ENCODE measurements around the gene ETS1.

Gene ETS1

DNA sequence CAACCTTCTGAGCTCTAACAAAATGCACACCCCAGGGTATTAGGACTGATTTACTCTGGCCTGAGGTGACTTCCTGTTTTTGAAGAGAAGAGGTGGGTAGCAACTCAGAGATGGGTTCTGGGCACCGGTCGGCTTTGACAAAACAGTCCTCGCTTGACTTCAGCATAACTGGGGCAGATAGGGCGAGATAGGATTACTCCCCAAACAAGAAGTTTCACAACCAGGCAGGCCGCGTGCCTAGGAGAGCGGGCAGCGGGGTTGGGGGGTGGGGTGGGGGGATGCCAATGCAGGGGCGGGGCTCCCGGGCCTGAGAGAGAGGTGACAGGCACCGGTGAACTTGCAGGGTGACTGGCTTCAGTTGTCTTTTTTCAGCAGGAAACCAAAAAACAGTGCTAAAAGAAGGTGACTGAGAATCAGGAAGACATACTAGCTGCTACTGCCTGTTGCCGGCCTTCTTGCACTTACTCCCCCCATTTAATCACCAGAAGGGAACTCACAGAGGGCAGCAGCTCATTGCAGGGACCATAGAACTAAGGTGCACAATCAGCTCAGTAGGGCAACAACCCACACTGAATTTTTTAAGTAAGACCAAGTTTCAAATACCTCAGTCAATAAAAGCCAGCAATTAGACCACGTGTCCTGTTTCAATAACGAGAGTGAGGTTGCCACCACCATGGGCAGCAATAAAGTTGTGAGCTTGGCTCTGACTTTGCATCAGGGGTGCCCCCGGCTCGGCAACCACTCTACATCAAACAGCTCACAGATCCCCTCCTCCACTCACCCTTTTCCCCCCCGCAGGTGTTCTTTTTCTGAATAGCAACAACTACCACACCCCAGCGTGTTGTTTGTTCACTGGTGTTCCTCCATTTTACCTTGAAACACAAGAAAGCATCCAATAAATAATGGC, 37.2 kb upstream of the ETS1 start:
- Histone ChIP-seq H3K4me1 (ENCODE audit: insufficient read depth, low read length) (peaks cover 6% of the 10 kb centered on the region), H3K36me3 (ENCODE audit: insufficient read depth, low read length) (no peaks in the 10 kb centered on the region), H3K9me3 (ENCODE audit: low read length) (no peaks in the 10 kb centered on the region), H3K4me3 (ENCODE audit: low read length) (no peak overlapping the region), H3K27me3 (ENCODE audit: insufficient read depth, low read length) (no peaks in the 10 kb centered on the region), H2AFZ (ENCODE audit: low read depth, low read length) (no peak overlapping the region)

DNA sequence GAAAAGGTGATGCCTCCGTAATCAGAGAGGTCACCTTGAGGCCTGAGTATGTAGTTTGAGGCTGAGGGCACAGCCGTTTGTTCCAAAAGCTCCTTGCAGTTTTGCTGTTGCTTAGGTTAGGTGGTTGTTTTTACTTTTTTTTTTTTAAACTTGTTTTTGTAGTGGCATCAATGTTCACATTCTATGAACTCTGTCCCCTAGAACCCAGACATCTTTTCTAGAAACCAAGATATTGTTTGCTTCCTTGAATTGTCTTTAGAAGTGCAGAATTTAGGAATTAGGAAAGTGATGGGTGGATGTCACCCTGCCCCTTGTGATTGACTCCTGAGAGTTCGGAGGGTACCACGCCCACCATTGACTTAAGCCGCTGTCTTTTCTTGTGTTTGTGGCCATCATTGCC, 35.7 kb upstream of the ETS1 start:
- no peaks in the 10 kb centered on the region for H3K36me3 ChIP-seq (ENCODE audit: insufficient read depth, low read length)
- H3K4me1 ChIP-seq (ENCODE audit: insufficient read depth, low read length) = peaks cover 6% of the 10 kb centered on the region
- H3K27me3 ChIP-seq (ENCODE audit: insufficient read depth, low read length) = no peaks in the 10 kb centered on the region
- no peak overlapping the region for H3K4me3 ChIP-seq (ENCODE audit: low read length)
- H3K9me3 ChIP-seq (ENCODE audit: low read length) = no peaks in the 10 kb centered on the region
- no peak overlapping the region for H2AFZ ChIP-seq (ENCODE audit: low read depth, low read length)

DNA sequence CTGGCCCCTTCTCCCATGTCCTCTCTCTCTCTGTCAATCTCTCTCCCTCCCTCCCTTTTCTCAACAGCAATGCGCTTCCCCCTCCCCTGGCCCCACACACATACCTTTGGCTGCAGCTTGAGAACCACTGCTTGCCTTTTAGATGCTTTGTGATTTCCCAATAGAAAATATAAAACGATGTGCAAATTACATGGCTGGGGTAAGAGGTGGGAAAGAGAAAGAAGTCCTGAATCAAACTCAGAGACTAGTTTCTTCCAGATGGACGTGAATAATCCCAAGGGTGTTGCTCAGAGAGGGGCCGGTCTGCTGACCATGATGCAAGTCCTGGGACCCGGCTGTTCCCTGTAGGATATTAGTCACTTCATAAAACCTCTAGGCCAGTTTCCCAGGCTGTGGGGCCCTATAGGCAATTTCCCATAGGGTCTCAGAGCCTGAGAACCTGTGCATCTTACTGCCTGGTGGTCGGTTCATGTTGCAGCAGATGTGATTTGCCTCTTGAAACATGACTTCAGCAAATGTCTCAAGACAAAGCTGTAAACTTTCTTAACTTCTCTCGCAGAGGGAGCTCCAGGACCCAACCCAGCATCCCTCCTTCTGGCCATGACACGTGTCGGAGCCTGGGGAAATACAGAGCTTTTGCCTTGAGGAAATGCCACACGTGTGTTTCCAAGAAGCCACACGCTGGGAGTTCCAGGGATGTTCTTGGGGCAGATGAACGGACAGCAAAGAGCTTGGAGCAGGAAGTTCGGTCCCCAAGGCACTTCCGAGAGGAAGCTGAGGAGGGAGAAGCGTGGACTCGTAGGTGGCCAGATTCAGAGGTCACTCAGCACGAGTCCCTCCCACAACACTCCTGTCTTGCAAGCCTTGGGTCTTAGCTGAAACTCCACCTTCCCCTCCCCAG, 34.5 kb upstream of the ETS1 start:
- H2AFZ ChIP-seq (ENCODE audit: low read depth, low read length) = no peak overlapping the region
- H3K4me3 ChIP-seq (ENCODE audit: low read length) = no peak overlapping the region
- no peaks in the 10 kb centered on the region for H3K27me3 ChIP-seq (ENCODE audit: insufficient read depth, low read length)
- H3K9me3 ChIP-seq (ENCODE audit: low read length) = no peaks in the 10 kb centered on the region
- peaks cover 6% of the 10 kb centered on the region for H3K4me1 ChIP-seq (ENCODE audit: insufficient read depth, low read length)
- no peaks in the 10 kb centered on the region for H3K36me3 ChIP-seq (ENCODE audit: insufficient read depth, low read length)

DNA sequence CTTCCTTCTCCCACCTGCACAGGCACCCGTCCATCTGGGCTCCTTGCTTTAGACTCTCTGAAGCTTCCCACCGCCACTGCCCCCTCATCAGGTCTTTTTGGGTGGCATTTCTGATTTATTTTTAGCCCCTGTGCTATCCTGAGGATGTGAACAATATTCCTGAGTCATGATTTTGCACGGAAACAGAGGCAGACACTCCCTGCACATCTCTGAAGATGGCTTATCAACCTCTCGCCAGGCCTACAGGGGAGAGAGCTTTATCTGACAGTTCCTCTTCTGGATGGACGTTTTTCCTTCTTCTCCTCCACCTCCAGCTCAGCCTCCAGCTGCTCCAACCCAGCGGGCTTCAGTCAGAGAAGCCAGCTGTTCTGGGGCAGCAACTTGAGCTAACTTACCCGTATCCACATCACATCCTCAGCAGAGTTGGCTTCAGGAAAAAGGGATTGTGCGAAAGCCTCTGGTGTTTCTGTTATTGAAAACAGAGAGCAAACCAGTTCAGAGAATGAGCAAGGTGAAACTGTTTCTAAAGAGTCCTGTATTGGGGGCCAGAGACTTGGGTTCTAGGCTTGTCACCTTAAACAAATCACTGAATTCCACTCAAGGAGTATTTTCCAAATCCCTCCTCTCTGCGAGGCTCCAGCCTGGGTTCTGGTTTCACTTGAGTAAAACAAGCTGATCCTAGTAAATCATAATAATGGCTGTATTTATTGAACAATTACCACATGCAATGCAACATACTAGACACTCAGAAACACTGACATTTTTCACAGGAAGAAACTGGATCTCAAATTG, 33.1 kb upstream of the ETS1 start:
- H3K27me3 ChIP-seq (ENCODE audit: insufficient read depth, low read length) = no peaks in the 10 kb centered on the region
- H3K36me3 ChIP-seq (ENCODE audit: insufficient read depth, low read length) = no peaks in the 10 kb centered on the region
- no peaks in the 10 kb centered on the region for H3K4me1 ChIP-seq (ENCODE audit: insufficient read depth, low read length)
- H3K4me3 ChIP-seq (ENCODE audit: low read length) = no peak overlapping the region
- H3K9me3 ChIP-seq (ENCODE audit: low read length) = no peaks in the 10 kb centered on the region
- H2AFZ ChIP-seq (ENCODE audit: low read depth, low read length) = no peak overlapping the region

DNA sequence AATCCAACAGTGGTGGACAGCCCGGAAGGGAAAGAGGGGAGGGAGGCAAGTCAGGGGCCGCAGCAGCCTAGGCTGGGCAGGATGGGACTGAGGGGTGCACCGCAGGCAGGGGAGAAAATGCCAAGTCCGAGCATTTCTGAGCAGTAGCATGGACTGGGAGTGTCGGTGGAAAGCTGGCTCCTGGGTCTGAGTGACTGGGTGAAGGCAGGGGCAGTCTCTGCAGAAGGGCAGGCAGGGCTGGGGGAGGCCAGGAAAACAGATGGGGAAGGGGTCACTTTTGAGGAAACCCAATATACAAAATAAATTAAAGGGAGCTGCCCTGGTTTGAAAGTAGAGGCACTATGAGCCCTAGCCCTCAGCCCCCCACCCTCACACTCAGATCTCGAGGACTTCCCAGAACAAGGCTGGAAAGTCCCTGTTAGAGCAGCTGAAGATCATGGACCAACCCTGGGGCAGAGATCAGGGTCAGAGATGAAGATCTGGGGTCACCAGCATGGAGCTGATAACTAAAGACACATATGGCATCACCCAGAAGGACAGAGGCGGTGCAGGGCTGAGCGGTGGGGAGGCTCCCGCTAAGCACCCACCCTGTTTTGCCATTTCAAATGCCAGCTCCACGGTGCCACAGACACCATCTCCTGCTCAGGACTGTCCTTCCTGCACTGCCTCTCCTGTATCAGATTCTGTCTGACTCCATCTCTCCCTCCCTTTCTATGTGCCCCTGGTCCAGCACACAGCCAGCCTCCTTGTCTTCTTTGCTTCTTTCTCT, 32.4 kb upstream of the ETS1 start:
- no peaks in the 10 kb centered on the region for H3K27me3 ChIP-seq (ENCODE audit: insufficient read depth, low read length)
- no peaks in the 10 kb centered on the region for H3K36me3 ChIP-seq (ENCODE audit: insufficient read depth, low read length)
- H3K4me3 ChIP-seq (ENCODE audit: low read length) = no peak overlapping the region
- H3K9me3 ChIP-seq (ENCODE audit: low read length) = no peaks in the 10 kb centered on the region
- no peaks in the 10 kb centered on the region for H3K4me1 ChIP-seq (ENCODE audit: insufficient read depth, low read length)
- H2AFZ ChIP-seq (ENCODE audit: low read depth, low read length) = no peak overlapping the region

DNA sequence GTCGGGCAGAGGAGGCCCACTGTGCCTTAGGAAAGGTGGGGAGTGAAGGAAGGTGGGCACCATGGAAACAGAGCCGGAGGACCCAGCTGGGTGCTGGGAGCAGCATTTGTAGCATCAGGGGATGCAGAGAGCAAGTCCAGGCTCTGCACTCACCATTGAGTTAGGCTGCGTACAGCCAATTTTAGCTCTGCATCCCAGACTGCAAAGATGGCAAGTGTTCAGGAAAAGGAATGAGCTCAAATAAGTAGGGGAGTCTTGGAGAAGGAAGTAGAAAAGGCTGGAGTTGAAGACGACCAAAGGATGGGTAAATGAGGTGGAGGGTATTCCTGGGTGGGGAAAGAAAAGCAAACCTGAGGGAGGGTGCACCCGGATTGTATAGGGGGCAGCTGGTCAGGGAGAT, 31.6 kb upstream of the ETS1 start:
- no peaks in the 10 kb centered on the region for H3K36me3 ChIP-seq (ENCODE audit: insufficient read depth, low read length)
- H3K27me3 ChIP-seq (ENCODE audit: insufficient read depth, low read length) = no peaks in the 10 kb centered on the region
- H3K4me1 ChIP-seq (ENCODE audit: insufficient read depth, low read length) = no peaks in the 10 kb centered on the region
- no peaks in the 10 kb centered on the region for H3K9me3 ChIP-seq (ENCODE audit: low read length)
- no peak overlapping the region for H3K4me3 ChIP-seq (ENCODE audit: low read length)
- no peak overlapping the region for H2AFZ ChIP-seq (ENCODE audit: low read depth, low read length)

DNA sequence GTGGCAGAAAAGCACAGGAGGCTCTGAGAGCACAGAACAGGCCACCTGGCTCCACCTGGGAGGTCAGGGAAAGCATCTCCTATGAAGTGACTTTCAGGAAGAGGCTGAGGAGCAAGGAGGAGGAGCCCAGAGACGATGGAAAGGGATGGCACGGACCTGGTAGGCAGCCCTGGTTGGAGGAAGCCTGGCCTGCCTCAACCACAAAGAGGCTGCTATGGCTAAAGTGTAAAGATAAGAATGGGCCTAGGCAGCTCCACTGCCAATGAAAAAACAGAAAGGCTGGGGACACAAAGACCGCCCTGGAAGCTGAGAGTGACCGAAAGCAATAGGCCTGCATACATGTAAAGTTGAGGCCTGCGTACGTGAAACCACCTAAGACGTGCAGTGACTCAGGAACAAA, 31.2 kb upstream of the ETS1 start:
- Histone ChIP-seq H3K27me3 (ENCODE audit: insufficient read depth, low read length) (no peaks in the 10 kb centered on the region), H3K4me3 (ENCODE audit: low read length) (no peak overlapping the region), H3K36me3 (ENCODE audit: insufficient read depth, low read length) (no peaks in the 10 kb centered on the region), H3K4me1 (ENCODE audit: insufficient read depth, low read length) (no peaks in the 10 kb centered on the region), H3K9me3 (ENCODE audit: low read length) (no peaks in the 10 kb centered on the region), H2AFZ (ENCODE audit: low read depth, low read length) (no peak overlapping the region)

DNA sequence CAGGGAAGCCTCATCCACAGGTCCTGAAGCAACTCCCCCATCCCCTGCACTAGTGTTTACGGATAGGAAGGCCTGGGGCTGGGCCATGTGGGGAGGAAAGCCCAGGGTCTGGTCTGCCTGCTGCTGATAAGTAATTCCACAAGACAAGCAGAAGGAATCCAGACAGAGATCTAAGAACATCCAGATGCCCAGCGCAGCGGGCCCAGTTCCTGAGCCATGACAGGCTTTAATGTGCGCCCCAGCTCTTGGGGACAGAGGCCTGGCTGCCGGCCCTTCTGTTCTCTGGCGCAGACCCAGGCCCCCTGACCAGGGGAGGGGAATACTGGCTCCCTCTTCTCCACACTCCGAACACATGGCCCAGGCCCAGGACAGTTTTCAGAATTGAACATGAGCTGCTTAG, 28.8 kb upstream of the ETS1 start:
- Histone ChIP-seq H3K4me1 (ENCODE audit: insufficient read depth, low read length) (no peaks in the 10 kb centered on the region), H3K9me3 (ENCODE audit: low read length) (no peaks in the 10 kb centered on the region), H3K36me3 (ENCODE audit: insufficient read depth, low read length) (no peaks in the 10 kb centered on the region), H2AFZ (ENCODE audit: low read depth, low read length) (no peak overlapping the region), H3K27me3 (ENCODE audit: insufficient read depth, low read length) (no peaks in the 10 kb centered on the region), H3K4me3 (ENCODE audit: low read length) (no peak overlapping the region)

DNA sequence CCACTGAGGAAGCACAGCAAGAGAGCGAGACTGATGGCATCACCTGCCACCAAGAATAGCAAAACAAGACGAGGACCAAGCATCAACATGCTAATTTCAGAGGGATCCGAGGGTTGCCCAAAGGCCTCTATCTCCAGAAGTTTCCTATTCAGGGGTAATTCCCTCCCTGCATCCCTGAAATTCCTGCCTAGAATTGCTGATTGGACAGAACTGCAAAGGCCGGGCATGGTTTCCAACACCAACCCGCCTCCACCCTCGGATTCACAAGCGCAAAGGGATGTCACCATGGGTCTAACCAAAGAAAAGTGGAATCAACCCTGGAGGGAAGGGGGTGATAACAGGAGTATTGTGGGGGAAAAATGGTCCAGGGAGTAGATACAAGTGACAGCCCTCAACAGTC, 28.3 kb upstream of the ETS1 start:
- H3K27me3 ChIP-seq (ENCODE audit: insufficient read depth, low read length) = no peaks in the 10 kb centered on the region

DNA sequence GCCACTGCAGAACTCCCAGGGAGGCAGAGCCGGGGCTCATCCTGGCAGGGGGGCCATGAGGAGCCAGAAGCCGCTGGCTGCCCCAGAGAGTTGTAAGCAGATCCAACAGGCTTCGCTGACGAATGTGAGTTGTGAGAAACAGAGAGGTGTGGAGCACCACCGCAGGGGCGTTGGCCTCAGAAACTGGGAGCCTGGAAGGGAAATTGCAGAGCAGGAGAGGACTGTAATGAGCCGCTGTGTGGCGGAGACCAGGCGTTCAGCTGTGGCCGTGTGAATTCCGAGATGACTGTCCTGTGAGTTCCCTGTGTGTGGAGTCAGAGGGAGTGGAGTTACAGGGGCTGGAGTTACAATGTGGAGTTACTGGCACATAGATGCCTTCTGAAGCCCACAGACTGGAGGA, 27.7 kb upstream of the ETS1 start:
- Histone ChIP-seq H3K4me1 (ENCODE audit: insufficient read depth, low read length) (no peaks in the 10 kb centered on the region), H3K27me3 (ENCODE audit: insufficient read depth, low read length) (no peaks in the 10 kb centered on the region), H3K4me3 (ENCODE audit: low read length) (no peak overlapping the region), H3K9me3 (ENCODE audit: low read length) (no peaks in the 10 kb centered on the region), H2AFZ (ENCODE audit: low read depth, low read length) (no peak overlapping the region), H3K36me3 (ENCODE audit: insufficient read depth, low read length) (no peaks in the 10 kb centered on the region)

More for the DNA sequence above, 28.3 kb upstream of the ETS1 start:
- Histone ChIP-seq H2AFZ (ENCODE audit: low read depth, low read length) (no peak overlapping the region), H3K4me1 (ENCODE audit: insufficient read depth, low read length) (no peaks in the 10 kb centered on the region), H3K36me3 (ENCODE audit: insufficient read depth, low read length) (no peaks in the 10 kb centered on the region), H3K4me3 (ENCODE audit: low read length) (no peak overlapping the region), H3K9me3 (ENCODE audit: low read length) (no peaks in the 10 kb centered on the region)

DNA sequence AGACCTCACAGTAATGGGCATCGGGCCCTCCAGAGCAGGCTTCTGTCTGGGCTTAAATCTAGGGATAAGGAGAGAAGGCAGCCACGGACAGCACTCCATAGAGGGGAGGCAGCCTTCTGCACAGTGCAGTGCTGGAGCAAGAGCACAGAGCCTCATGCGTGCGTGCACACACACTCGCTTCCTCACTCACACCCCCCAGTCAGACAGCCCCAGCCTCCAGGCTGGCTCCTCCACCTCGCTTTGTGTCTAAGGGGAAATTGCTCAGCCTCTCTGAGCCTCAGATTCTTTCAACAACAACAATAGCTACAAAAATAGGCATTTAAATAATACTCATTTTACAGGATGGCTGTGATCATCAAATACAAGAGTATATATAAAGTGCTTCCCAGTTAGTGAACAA, 26.7 kb upstream of the ETS1 start:
- H3K4me3 ChIP-seq (ENCODE audit: low read length) = no peak overlapping the region
- H3K4me1 ChIP-seq (ENCODE audit: insufficient read depth, low read length) = no peaks in the 10 kb centered on the region
- H3K9me3 ChIP-seq (ENCODE audit: low read length) = no peaks in the 10 kb centered on the region
- no peaks in the 10 kb centered on the region for H3K27me3 ChIP-seq (ENCODE audit: insufficient read depth, low read length)
- H2AFZ ChIP-seq (ENCODE audit: low read depth, low read length) = no peak overlapping the region
- H3K36me3 ChIP-seq (ENCODE audit: insufficient read depth, low read length) = no peaks in the 10 kb centered on the region

DNA sequence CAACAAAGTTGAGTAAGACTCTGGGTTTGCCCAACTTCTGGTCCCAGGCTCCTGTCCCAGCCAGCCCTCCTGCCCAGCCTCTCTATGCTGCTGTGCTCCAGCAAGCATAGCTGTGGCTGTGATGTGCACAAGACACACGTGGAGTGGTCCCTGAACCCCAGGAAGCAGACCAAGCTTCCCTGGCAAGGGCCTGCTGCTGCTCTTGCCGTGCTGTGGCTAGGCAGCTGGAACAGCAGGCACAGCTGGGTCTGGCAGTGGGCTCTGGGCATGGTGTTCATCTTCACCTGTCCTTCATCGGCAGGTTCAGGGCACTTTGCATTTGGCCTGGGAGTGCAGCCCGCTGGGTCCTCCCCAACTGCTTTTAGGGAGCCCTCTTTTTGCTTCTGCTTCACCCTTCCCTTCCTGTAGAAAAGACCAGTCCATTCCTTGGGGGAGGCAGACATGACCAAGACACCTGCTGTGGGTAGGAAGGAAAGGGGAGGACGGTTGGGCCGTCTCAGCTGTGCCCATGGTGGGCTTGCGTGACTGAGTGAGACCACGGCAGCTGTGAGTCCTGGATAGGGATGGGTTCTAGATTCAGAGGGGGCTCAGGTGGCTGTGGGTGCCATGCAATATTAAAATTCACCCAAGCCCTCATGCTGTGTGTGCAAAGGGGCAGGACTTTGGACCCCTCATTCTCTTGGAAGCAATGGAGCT, 26.1 kb upstream of the ETS1 start:
- H3K27me3 ChIP-seq (ENCODE audit: insufficient read depth, low read length) = no peaks in the 10 kb centered on the region
- no peaks in the 10 kb centered on the region for H3K9me3 ChIP-seq (ENCODE audit: low read length)
- no peak overlapping the region for H2AFZ ChIP-seq (ENCODE audit: low read depth, low read length)
- H3K4me3 ChIP-seq (ENCODE audit: low read length) = no peak overlapping the region
- H3K36me3 ChIP-seq (ENCODE audit: insufficient read depth, low read length) = no peaks in the 10 kb centered on the region
- H3K4me1 ChIP-seq (ENCODE audit: insufficient read depth, low read length) = no peaks in the 10 kb centered on the region
